Omental fat pad (tissue), 4 donors: ENCODE measurements around the gene BSN. TPM values are rescaled to one million over a fixed set of nuclear protein-coding genes. Genes with fewer than 3 reads are reported as not detected.

Experiments
- ATAC-seq: fragments of 150-250 bp; one replicate; pipeline ENCODE4 v1.9.1; 2016; ENCODE audit warnings: mild to moderate bottlenecking, moderate library complexity; ENCODE audit not compliant: low FRiP score
- DNase-seq: peaks from one replicate; pipeline ENCODE4 v3.0.0-alpha.2; 2019; ENCODE audit warnings: low spot score
- total RNA-seq, 4 donors: library from RNA; depleted of rRNA; stranded (reverse); fragments of >200 nt; gene quantifications; one replicate each; pipeline ENCODE4 v1.1.0, GENCODE V29; 2016
- TF ChIP-seq, protein P1 (sequence below), 3 donors: fragments of 450-650 bp; IDR thresholded peaks; one replicate each; pipeline ENCODE4 v1.5.1; 2016 to 2017; ENCODE audit warnings: antibody characterized with exemption in 3 of 3, mild to moderate bottlenecking in 3 of 3, moderate library complexity in 2 of 3

Gene BSN
- total RNA-seq, 4 donors from 2014 or later: 0.09 to 0.63 (median 0.37) TPM

DNA sequence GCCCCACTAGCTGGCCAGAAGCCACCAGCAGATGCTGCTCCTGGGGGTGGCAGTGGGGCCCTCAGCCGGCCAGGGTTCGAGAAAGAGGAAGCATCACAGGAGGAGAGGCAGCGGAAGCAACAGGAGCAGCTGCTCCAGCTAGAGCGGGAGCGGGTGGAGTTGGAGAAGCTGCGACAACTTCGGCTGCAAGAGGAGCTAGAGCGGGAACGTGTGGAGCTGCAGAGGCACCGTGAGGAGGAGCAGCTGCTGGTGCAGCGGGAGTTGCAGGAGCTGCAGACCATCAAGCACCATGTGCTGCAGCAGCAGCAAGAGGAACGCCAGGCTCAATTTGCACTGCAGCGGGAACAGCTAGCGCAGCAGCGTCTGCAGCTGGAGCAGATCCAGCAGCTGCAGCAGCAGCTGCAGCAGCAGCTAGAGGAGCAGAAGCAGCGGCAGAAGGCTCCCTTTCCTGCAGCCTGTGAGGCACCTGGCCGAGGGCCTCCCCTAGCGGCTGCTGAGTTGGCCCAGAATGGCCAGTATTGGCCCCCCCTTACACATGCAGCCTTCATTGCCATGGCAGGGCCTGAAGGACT is 102.3 kb downstream of the BSN start:
- TF ChIP-seq, protein P1, sequence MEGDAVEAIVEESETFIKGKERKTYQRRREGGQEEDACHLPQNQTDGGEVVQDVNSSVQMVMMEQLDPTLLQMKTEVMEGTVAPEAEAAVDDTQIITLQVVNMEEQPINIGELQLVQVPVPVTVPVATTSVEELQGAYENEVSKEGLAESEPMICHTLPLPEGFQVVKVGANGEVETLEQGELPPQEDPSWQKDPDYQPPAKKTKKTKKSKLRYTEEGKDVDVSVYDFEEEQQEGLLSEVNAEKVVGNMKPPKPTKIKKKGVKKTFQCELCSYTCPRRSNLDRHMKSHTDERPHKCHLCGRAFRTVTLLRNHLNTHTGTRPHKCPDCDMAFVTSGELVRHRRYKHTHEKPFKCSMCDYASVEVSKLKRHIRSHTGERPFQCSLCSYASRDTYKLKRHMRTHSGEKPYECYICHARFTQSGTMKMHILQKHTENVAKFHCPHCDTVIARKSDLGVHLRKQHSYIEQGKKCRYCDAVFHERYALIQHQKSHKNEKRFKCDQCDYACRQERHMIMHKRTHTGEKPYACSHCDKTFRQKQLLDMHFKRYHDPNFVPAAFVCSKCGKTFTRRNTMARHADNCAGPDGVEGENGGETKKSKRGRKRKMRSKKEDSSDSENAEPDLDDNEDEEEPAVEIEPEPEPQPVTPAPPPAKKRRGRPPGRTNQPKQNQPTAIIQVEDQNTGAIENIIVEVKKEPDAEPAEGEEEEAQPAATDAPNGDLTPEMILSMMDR (IDR thresholded peaks at IDR 0.05): no peak
- no peak for ATAC-seq

DNA sequence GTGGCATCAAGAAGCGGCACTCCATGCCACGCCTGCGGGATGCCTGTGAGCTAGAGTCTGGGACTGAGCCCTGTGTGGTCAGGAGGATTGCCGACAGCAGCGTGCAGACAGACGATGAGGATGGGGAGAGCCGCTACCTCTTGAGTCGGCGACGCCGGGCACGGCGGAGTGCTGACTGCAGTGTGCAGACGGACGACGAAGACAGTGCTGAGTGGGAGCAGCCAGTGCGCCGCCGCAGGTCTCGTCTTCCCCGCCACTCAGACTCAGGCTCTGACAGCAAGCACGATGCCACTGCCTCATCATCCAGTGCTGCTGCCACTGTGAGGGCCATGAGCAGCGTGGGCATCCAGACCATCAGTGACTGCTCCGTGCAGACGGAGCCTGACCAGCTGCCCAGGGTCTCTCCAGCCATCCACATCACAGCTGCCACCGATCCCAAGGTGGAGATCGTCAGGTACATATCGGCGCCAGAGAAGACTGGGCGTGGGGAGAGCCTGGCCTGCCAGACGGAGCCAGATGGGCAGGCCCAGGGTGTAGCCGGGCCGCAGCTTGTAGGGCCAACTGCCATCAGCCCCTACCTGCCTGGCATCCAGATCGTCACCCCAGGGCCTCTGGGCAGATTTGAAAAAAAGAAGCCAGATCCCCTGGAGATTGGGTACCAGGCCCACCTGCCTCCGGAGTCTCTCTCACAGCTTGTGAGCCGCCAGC is 103.1 kb downstream of the BSN start:
- TF ChIP-seq, protein P1 (IDR thresholded peaks at IDR 0.05): no peak
- ATAC-seq: no peak
- no peak for DNase-seq

More for the DNA sequence above, 102.3 kb downstream of the BSN start:
- DNase-seq: no peak

DNA sequence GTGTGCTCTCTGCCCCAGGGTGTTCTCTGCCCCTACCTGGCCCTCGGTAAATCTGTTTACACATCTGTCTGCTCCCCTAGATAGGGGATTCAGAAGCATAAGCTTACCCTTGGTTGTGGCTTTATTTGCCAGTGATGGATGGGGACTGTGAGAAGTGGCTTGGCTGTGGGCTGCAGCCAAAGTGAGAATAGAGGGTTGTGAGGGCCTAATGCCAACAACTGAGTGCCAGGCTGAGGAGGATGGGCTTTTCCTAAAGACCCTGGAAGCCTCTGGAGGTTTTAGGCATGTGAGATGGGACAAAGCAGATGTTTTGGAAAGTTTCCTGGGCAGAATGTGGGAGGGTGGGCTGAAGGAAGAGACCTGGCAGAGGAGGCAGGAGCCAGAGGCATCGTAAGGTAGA is 104.4 kb downstream of the BSN start:
- ATAC-seq: no peak
- DNase-seq: no peak
- TF ChIP-seq, protein P1 (IDR thresholded peaks at IDR 0.05): no peak

DNA sequence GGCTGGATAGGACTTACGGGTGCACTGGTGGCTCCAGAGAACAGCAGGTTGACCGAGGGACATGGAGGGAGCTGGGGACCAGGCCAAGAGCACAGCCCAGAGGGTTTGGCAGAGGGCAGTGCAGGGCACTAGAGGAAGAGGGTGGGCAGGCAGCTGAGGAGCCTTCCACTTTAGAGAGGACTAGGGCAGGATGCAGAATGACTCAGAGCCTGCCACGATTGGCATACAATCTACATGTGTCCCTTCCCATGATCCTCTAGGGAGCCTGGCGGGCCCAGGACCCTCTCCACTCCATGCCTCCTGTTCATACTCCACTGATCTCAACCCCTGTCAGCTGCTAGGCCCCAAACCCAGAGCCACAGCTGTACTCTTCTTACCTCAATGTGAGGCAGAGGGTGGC is 105.5 kb downstream of the BSN start:
- DNase-seq (no peak), ATAC-seq (no peak)
- TF ChIP-seq, protein P1 (IDR thresholded peaks at IDR 0.05): no peak

DNA sequence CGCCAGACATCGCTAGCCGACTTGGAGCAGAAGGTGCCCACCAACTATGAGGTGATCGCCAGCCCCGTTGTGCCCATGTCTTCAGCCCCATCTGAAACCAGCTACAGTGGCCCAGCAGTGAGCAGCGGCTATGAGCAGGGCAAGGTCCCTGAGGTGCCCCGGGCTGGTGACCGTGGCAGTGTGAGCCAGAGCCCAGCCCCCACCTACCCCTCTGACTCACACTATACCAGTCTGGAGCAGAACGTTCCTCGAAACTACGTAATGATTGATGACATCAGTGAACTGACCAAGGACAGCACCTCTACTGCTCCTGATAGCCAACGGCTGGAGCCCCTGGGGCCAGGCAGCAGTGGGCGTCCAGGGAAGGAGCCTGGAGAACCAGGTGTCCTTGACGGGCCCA is 107.0 kb downstream of the BSN start:
- TF ChIP-seq, protein P1 (IDR thresholded peaks at IDR 0.05): no peak
- DNase-seq (no peak), ATAC-seq (no peak)

DNA sequence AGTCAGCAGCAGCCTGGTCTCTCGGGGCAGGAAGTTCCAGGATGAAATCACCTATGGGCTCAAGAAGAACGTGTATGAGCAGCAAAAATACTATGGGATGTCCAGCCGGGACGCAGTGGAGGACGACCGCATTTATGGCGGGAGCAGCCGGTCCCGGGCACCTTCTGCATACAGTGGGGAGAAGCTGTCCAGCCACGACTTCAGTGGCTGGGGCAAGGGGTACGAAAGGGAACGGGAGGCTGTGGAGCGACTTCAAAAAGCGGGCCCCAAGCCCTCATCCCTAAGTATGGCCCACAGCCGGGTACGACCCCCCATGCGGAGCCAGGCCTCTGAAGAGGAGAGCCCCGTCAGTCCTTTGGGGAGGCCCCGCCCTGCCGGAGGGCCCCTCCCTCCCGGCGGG is 107.7 kb downstream of the BSN start:
- TF ChIP-seq, protein P1 (IDR thresholded peaks at IDR 0.05): no peak
- ATAC-seq: no peak
- no peak for DNase-seq
